ENCODE measurements around the gene CDC42. TPM values are rescaled to one million over a fixed set of nuclear protein-coding genes. Genes with fewer than 3 reads are reported as not detected.
"Not testable (repeated sequence)": the region's sequence is repeated elsewhere in the genome, so short reads cannot be mapped to it uniquely, and the experiment has no call there.

The CDC42 gene
- total and polyA plus RNA-seq, 7 donors, result 71.6 to 135 (median 119) TPM

- H3K4me1 ChIP-seq, result peaks cover 2% of the 10 kb centered on the region
- 58 to 72% (median 65%) methylated on average over 8 of the region's 8 CpGs for WGBS, 3 donors
- DNase-seq (no peak), ATAC-seq (peak in 2 of 4 donors; percentile 28 to 47)
- intact Hi-C loops (cut with DNase I), result no loop called here
- H3K27me3 ChIP-seq (ENCODE audit: insufficient read depth in 3 of 3, low read length in 2 of 3), result no peaks in the 10 kb centered on the region
- no peaks in the 10 kb centered on the region for H3K9me3 ChIP-seq
- H3K4me3 ChIP-seq, result no peak overlapping the region
- TF ChIP-seq CTCF (IDR thresholded peaks at IDR 0.05), result no peak
- no peaks in the 10 kb centered on the region for H3K36me3 ChIP-seq (ENCODE audit: insufficient read depth in 1 of 2, low read depth in 1 of 2)
- H3K27ac ChIP-seq, result peak overlapping the region; percentile 16
Measured at GRCh38 chr1:22031214-22031962, 21.1 kb upstream of the CDC42 start.

DNA sequence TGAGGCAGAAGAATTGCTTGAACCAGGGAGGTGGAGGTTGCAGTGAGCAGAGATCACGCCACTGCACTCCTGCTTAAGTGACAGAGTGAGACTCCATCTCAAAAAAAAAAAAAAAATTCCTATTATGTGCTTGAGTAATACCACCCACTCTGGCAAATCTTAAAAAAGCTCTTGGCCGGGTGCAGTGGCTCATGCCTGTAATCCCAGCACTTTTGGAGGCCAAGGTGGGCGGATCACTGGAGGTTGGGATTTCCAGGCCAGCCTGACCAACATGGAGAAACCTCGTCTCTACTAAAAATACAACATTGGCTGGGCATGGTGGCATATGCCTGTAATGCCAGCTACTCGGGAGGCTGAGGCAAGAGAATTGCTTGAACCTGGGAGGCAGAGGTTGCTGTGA lies 17.7 kb upstream of the CDC42 start:
- intact Hi-C loops (cut with DNase I); H3K4me3 ChIP-seq; H3K36me3 ChIP-seq (ENCODE audit: insufficient read depth in 1 of 2, low read depth in 1 of 2); H3K27ac ChIP-seq; H3K9me3 ChIP-seq; H3K27me3 ChIP-seq (ENCODE audit: insufficient read depth in 3 of 3, low read length in 2 of 3): not testable (repeated sequence)
- whole genome bisulfite sequencing, 3 donors, result 35 to 43% (median 36%) methylated on average over 5 of the region's 5 CpGs
- peaks cover 17% of the 10 kb centered on the region for H3K4me1 ChIP-seq
- ATAC-seq, result peak in 3 of 4 donors; percentile 9 to 50 (median 29)
- peak in 1 of 2 donors; percentile 61 for DNase-seq

DNA sequence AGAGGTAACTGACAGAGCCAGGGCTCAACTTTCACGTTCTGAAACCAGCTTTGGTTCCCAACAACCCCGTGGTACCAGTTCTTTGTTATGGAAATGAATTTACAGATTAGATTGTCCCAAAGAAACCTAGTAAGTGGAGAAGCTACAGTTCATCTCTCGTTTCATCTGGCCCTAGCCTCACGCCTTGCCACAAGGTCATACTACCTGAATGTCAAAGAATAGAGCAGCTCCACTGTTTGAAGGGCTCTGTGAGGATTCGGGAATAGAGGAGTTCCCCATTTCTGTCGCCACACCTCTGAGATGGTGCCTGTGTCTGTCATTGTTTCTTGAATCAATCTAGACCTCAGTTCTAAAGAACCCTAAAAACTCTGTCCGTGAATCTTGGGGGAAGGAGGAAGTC lies 15.0 kb upstream of the CDC42 start:
- Histone ChIP-seq H3K4me3 (peak overlapping the region; percentile 18), H3K27ac (peak overlapping the region; percentile 71), H3K4me1 (peaks cover 20% of the 10 kb centered on the region), H3K9me3 (no peaks in the 10 kb centered on the region), H3K27me3 (ENCODE audit: insufficient read depth in 3 of 3, low read length in 2 of 3) (no peaks in the 10 kb centered on the region), H3K36me3 (ENCODE audit: insufficient read depth in 1 of 2, low read depth in 1 of 2) (no peaks in the 10 kb centered on the region)
- intact Hi-C loops (cut with DNase I), result no loop called here
- ATAC-seq (peak; percentile 30 to 62 (median 43)), DNase-seq (no peak)
- no peak for TF ChIP-seq CTCF (IDR thresholded peaks at IDR 0.05)
- WGBS, 3 donors, result 29 to 37% (median 34%) methylated on average over 7 of the region's 7 CpGs

GRCh38 chr1:22038036-22038435 lies 14.5 kb upstream of the CDC42 start:
- Histone ChIP-seq H3K36me3 (ENCODE audit: insufficient read depth in 1 of 2, low read depth in 1 of 2) (no peaks in the 10 kb centered on the region), H3K4me3 (peak overlapping the region; percentile 18), H3K4me1 (peaks cover 20% of the 10 kb centered on the region), H3K27me3 (ENCODE audit: insufficient read depth in 3 of 3, low read length in 2 of 3) (no peaks in the 10 kb centered on the region), H3K27ac (peak overlapping the region; percentile 71), H3K9me3 (no peaks in the 10 kb centered on the region)
- peak; percentile 48 to 62 for DNase-seq
- ATAC-seq, result peak; percentile 88 to 92 (median 92)
- no peak for TF ChIP-seq CTCF (IDR thresholded peaks at IDR 0.05)
- WGBS, 3 donors, result 23 to 41% (median 25%) methylated on average over 5 of the region's 5 CpGs
- intact Hi-C loops (cut with DNase I), result no loop called here

GRCh38 chr1:22039594-22040285 lies 12.8 kb upstream of the CDC42 start:
- peak overlapping the region; percentile 4 for H3K27ac ChIP-seq
- H3K27me3 ChIP-seq (ENCODE audit: insufficient read depth in 3 of 3, low read length in 2 of 3), result no peaks in the 10 kb centered on the region
- WGBS, 3 donors, result 58 to 68% (median 61%) methylated on average over 6 of the region's 6 CpGs
- TF ChIP-seq CTCF (IDR thresholded peaks at IDR 0.05), result no peak
- H3K4me3 ChIP-seq, result no peak overlapping the region
- intact Hi-C loops (cut with DNase I), result no loop called here
- peaks cover 20% of the 10 kb centered on the region for H3K4me1 ChIP-seq
- ATAC-seq (peak in 2 of 4 donors; percentile 31 to 38), DNase-seq (peak; percentile 56 to 72)
- H3K36me3 ChIP-seq (ENCODE audit: insufficient read depth in 1 of 2, low read depth in 1 of 2), result no peaks in the 10 kb centered on the region
- H3K9me3 ChIP-seq, result no peaks in the 10 kb centered on the region
